Measurements from ENCODE around the gene PLPPR2.

The PLPPR2 gene

GRCh38 chr19:11361771-11362731, 6.8 kb downstream of the PLPPR2 start:
- Histone ChIP-seq H3K4me3 (ENCODE audit: low read depth, low read length) (no peak overlapping the region), H3K4me1 (no peaks in the 10 kb centered on the region), H3K36me3 (peaks cover 4% of the 10 kb centered on the region; the same call in 1 of the 2 replicates), H3K9me3 (no peaks in the 10 kb centered on the region), H3K27me3 (no peaks in the 10 kb centered on the region)
- DNase-seq: no peak
- TF ChIP-seq CTCF (IDR thresholded peaks at IDR 0.05; ENCODE audit: low read depth, low read length): no peak

GRCh38 chr19:11363881-11364280, 8.6 kb downstream of the PLPPR2 start:
- no peak overlapping the region for H3K4me3 ChIP-seq (ENCODE audit: low read depth, low read length)
- TF ChIP-seq CTCF (IDR thresholded peaks at IDR 0.05; ENCODE audit: low read depth, low read length): no peak
- DNase-seq: no peak
- no peaks in the 10 kb centered on the region for H3K9me3 ChIP-seq
- peaks cover 4% of the 10 kb centered on the region; the same call in 1 of the 2 replicates for H3K36me3 ChIP-seq
- no peaks in the 10 kb centered on the region for H3K4me1 ChIP-seq
- H3K27me3 ChIP-seq: no peaks in the 10 kb centered on the region

- H3K27me3 ChIP-seq: no peaks in the 10 kb centered on the region
- no peaks in the 10 kb centered on the region for H3K9me3 ChIP-seq
- DNase-seq: no peak
- H3K36me3 ChIP-seq: peaks cover 4% of the 10 kb centered on the region; the same call in 1 of the 2 replicates
- TF ChIP-seq CTCF (IDR thresholded peaks at IDR 0.05; ENCODE audit: low read depth, low read length): no peak
- no peaks in the 10 kb centered on the region for H3K4me1 ChIP-seq
- no peak overlapping the region for H3K4me3 ChIP-seq (ENCODE audit: low read depth, low read length)
Measured at GRCh38 chr19:11364296-11364904, 9.2 kb downstream of the PLPPR2 start.

- no peak for DNase-seq
- H3K9me3 ChIP-seq: no peaks in the 10 kb centered on the region
- H3K36me3 ChIP-seq: peaks cover 4% of the 10 kb centered on the region; the same call in 1 of the 2 replicates
- H3K27me3 ChIP-seq: no peaks in the 10 kb centered on the region
- no peak for TF ChIP-seq CTCF (IDR thresholded peaks at IDR 0.05; ENCODE audit: low read depth, low read length)
- no peaks in the 10 kb centered on the region for H3K4me1 ChIP-seq
- no peak overlapping the region for H3K4me3 ChIP-seq (ENCODE audit: low read depth, low read length)
Measured at GRCh38 chr19:11364935-11365334, 9.7 kb downstream of the PLPPR2 start.

- TF ChIP-seq CTCF (IDR thresholded peaks at IDR 0.05; ENCODE audit: low read depth, low read length): no peak
- DNase-seq: no peak
- no peaks in the 10 kb centered on the region for H3K4me1 ChIP-seq
- no peaks in the 10 kb centered on the region for H3K9me3 ChIP-seq
- no peak overlapping the region for H3K4me3 ChIP-seq (ENCODE audit: low read depth, low read length)
- no peaks in the 10 kb centered on the region for H3K27me3 ChIP-seq
- peaks cover 4% of the 10 kb centered on the region; the same call in 1 of the 2 replicates for H3K36me3 ChIP-seq
Measured at GRCh38 chr19:11365557-11366117, 10.4 kb downstream of the PLPPR2 start.

All from BE2C (cell line).